Raji (cell line): ENCODE data around the gene ZNF804B.

Experiments
- POLR2A ChIP-seq: IDR thresholded peaks from 2 replicates; pipeline ENCODE4 v1.6.1; 2011; ENCODE audit warnings: low read depth, low read length, control low read depth; ENCODE audit not compliant: insufficient read depth

ZNF804B gene

DNA sequence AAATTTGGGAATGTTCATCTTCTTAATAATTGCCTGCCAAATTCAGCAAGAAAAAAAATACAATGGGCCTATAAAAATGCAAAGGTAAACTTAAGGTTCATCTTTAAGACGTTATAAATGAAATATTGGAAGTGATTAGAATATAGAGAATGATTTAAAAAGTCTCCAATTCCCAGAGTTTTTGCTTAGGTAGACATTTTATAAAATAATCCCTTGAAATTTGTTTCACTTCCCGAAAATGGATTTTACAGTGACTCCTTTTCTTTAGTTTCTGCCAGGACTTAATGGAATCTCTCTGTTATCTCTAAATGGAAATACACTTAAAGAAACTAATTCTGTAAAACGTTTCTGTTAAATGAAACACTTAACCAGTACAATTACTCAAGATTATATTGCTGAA, 580.2 kb downstream of the ZNF804B start:
- TF ChIP-seq POLR2A: no peak

DNA sequence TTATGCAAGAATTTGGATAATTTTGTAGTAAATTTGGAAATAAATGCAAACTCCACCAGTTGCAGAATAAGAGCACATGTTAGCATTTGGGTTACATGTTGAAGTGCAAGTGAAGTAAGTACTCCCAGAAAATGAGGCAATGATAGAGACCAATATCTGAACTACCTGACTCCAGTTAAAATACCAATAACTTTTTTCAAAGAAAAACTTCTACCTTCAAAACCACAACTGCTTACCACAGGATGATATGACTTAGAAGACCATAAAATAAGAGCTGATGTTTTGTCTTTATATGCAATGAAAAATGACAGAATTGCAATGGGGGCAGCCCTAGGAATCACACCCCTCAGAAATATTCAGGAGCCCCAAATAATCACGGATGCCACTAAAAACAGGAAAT, 597.6 kb downstream of the ZNF804B start:
- no peak for TF ChIP-seq POLR2A

DNA sequence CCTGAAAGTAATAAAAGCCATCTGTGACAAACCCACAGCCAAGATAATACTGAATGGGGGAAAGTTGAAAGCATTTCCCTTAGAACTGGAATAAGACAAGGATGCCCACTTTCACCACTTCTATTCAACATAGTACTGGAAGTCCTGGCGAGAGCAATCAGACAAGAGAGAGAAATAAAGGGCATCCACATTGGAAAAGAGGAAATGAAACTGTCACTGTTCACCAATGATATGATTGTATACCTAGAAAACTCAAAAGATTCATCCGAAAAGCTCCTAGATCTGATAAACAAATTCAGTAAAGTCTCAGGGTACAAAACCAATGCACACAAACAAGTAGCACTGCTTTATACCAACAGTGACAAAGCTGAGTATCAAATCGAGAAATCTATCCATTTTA, 617.7 kb downstream of the ZNF804B start:
- no peak for TF ChIP-seq POLR2A

DNA sequence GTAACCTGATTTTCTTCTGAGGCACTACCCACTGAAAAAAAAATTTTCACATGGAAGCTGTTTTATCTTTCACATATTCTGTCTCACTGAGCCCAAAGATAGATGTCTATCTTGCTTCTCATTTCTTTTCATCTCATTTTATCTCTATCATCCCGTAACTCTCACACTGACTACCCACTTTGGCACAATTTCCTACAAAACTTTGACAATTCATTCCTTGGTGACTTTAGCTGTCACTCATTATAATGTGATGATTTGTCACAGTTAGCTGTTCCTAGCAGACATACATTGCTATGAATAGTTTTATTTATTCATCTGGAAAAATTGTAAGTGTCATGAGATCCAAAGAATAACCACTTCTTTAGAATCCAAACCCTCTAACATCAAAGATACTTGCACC, 625.9 kb downstream of the ZNF804B start:
- no peak for TF ChIP-seq POLR2A
